NOMO-1 treated with DMSO at 0.1 percent for 48 hours (cell line): ENCODE measurements around the gene RFXANK.
"Not testable (repeated sequence)": the region's sequence is repeated elsewhere in the genome, so short reads cannot be mapped to it uniquely, and the experiment has no call there.

Experiments used
- DNase-seq: peaks from one replicate; lab custom pipeline; 2025; ENCODE audit not compliant: unreplicated experiment; lab: John Stamatoyannopoulos, UW

RFXANK gene

GRCh38 chr19:19192078-19192882, at the start of gene RFXANK, which contains the start of gene BORCS8:
Gene RFXANK (plus strand): TSS chr19:19192258. CDS start chr19:19193947, 1,689 bp downstream.
Gene BORCS8 (minus strand): TSS chr19:19192152. CDS start chr19:19192117, 35 bp downstream.
- peak; percentile 99 for DNase-seq

DNA sequence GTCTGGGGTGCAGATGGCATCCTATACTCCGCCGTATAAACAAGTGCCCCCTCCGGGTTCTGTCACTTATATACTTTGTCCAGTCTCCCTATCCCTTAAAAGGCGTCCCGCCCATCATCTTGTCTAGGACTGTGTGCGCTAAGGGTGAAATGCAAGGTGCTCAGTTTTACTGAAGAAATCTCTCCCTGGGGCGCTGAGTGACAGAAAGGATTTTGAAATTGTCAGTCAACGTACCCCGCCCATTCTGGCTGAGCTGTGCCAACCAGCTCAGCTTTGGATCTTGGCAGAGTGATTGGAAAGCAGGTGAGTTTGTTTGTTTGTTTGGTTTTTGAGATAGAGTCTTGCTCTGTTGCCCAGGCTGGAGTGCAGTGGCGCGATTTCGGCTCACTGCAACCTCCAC, 49.7 kb upstream of the RFXANK start:
- no peak for DNase-seq

GRCh38 chr19:19145281-19145680, 46.8 kb upstream of the RFXANK start:
- DNase-seq: no peak

- DNase-seq: peak; percentile 29
These were observed 46.1 kb upstream of the RFXANK start for GRCh38 chr19:19145684-19146608.

DNA sequence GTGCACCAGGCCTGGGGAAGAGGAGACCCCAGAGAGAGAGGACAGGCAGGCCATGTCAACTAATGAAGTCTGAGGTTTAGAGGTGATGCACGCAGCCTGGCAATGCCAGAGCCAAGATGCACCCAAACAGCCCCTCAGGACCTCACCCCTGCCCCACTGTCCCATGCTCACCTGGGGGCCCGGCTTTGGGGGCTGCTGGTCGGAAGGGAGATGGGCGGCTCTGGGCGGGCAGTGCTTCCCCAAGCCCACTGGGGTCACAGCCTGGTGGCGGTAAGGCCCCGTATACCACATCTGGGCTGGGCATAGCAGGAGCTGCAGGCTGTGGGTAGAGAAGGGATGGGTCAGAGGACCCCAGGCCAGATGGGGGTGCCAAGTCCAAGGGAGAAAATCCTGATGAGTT, 45.2 kb upstream of the RFXANK start:
- no peak for DNase-seq

- no peak for DNase-seq
These were observed 44.7 kb upstream of the RFXANK start for GRCh38 chr19:19147344-19147743.

DNA sequence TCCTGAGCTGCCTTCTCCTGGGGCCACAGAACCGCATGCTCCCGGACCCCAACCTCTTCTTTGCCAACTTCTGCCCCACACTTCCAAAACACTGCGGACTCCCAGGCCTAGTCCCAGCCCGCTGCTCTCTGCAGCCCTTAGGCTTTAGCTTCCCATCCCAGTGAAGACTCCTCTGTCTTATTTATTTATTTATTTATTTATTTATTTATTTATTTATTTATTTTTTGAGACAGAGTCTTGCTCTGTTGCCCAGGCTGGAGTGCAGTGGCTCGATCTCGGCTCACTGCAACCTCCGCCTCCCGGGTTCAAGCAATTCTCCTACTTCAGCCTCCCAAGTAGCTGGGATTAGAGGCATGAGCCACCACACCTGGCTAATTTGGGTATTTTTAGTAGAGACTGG, 43.6 kb upstream of the RFXANK start:
- not testable (repeated sequence) for DNase-seq

DNA sequence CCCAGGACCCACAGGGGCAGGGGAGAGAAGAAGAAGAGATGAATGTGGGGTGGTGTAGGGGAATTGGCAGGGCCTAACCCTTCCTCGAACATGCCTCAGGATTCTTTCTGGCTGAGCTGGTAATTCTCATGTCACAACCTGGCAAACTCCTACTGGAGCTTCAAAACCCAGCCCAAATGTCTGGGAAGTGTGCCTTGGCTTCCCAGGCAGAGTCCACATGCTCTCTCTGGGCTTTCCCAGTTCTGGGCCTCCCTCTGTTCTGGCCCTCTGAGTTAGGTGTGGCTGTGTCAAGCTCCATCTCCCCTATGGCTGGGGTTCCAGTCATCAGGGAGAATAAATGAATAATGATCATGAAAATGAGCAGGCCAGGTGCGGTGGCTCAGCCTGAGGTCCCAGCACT, 42.6 kb upstream of the RFXANK start:
- DNase-seq: no peak

GRCh38 chr19:19151418-19151817, 40.6 kb upstream of the RFXANK start:
- DNase-seq: no peak

DNA sequence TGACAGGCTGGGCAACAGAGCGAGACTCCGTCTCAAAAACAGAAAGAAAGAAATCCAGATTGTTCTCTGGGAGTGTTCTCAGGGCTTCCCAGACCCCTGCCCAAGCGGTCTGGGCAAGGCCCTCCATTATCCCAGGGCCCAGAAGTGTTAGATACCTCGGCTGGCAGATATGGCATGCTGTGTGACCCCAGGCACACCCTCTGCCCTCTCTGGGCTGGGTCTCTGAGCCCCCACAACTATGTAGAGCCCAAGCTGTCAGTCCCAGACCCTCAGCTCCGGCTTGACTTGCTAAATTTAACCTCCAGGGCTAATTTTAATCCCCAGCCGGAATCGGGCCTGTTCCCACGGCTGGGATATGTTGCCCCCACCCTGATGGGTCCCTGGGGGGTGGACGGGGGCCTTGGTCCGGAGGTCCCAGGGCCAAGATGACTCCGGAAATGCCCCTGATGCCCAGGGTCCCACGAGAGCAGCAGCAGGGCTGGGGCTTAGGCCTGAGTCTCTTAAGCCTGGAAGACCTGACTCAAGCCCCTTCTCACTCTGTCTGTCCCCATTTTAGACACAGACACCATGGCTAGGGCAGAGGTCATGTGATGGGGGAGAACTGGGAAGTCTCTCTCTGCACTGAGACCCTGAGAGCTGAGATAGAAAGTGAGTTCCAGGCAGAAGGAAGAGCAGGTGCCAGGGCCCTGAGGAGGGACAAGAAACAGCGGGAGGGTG, 39.2 kb upstream of the RFXANK start:
- no peak for DNase-seq

GRCh38 chr19:19154768-19155494, 37.1 kb upstream of the RFXANK start:
- DNase-seq: no peak

DNA sequence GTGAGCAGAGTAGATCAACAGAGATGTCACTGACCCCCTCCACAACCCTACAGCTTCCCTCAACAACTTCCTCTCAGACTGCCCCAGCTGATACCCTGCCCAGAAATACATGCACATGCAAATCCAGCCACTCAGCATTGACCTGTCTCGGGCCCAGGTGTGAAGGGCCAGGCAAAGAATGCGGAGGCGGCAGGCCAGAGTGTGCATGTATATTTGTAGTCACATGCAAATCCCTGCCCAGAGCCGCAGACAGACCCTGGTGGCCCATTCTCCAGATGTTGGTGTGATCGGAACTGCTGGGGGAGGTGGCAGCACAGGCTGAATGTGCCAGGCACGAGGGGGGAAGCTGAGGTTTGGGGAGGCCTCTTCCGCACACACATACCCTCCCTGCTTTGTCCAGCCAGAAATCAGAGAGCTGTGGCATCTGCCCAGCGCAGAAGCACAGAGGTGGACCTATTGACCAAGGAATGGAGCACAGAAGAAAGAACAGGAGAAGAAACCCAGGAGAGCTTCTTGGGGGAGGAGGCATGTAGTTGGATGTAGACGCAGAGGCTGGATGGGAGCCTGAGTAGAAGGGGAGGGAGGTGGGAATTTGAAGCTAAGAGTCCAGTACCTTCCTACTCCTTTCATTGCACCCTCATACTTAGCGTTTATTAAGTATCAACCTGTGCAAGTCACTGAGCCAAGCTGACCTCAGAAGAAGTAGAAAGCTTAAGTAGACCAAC, 36.4 kb upstream of the RFXANK start:
- DNase-seq: no peak

DNA sequence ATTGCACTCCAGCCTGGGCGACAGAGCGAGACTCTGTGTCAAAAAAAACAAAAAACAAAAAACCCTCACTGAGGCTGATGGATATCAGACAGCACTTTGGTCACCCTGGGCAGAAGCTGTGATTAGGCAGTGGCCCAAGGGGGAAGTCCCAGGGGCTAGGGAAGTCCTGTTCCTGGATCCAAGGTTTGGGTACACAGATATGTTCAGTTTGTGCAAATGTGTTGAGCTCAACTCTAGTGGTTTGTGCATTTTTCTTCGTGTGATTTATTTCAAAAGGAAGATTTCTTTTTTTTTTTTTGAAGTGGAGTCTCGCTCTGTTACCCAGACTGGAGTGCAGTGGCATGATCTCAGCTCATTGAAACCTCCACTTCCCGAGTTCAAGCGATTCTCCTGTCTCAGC, 34.2 kb upstream of the RFXANK start:
- DNase-seq: no peak

DNA sequence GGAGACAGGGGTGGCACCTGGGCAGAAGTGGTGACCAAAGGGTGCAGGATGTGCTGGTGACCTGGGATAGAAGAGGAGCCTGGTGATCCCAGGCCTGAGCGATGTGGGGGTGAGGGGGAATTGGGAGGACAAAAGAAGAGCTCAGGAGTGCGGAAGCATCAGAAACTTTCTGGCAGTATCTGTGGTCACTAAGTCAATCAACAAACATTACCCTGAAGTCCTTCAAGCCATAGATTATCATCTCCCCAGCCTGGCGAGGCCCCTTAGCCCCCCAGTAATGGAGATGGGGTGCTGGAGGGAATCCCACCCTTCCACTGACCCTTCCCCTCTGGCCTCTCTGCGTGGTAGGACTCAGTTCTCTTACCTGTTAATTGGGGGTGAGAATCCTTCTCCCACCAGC, 32.5 kb upstream of the RFXANK start:
- no peak for DNase-seq

GRCh38 chr19:19160461-19161035, 31.5 kb upstream of the RFXANK start:
- peak; percentile 25 for DNase-seq

GRCh38 chr19:19162495-19162894, 29.6 kb upstream of the RFXANK start:
- DNase-seq: no peak

DNA sequence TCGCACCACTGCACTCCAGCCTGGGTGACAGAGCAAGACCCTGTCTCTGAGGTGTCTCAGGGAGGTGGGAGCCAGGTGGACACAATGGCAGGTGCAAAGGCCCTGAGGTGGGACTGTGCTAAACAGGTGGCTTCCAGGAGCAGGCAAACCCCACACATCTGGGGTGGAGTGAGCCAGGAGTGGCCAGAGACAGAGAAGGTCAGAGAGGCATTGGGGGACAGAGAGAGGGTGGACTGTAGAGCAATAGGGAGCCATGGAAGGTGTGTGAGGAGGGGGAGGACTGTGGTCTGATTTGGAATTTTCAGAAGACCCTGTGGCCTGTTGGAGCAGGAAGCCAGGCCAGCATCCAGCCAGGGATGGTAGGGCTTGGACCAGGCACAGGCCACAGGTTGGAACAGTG, 26.7 kb upstream of the RFXANK start:
- DNase-seq: no peak

GRCh38 chr19:19167612-19168011, 24.4 kb upstream of the RFXANK start:
- DNase-seq: no peak

- no peak for DNase-seq
These were observed 22.6 kb upstream of the RFXANK start for GRCh38 chr19:19169236-19170052.
